ENCODE measurements around the gene RSBN1L. TPM values are rescaled to one million over a fixed set of nuclear protein-coding genes. Genes with fewer than 3 reads are reported as not detected.

Gene RSBN1L
- total and polyA plus RNA-seq, 2 donors (not counting 1 experiment from before 2014, with no cell fraction given) = 12.0 to 19.7 TPM

DNA sequence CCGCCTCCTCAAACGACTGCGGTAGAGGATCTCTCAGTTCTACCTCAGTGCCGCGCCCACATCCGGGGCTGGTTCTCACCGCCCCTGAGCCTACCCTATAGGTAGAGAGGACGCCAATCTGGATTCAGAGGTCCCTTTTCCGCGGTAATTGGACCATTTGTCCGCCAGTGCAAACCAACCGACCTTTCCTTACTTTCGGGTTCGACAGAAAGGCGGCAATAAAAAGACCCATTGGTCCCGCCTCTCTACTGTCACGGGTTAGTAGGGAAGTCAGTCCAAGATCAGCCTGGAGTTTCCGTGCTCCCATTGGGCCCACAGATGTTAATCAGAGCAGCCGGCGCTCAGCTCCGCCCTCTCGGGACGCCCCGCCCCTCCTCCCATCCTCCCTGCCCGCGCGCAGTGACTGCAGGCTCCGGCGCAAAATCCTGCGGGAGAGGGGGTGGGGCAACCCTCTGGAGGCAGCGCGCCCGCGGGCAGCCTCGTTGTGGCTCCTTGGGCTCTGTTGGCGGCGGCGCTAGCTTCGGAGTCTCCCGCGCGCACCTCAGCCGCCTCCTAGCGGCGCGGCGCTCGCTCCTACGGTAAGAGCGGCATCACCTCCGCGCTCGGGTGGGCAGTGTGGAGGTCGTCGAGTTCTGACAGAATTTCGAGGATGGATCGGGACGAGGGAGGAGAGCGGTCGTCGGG, 102.3 kb downstream of the RSBN1L start, which contains the start of the genes PHTF2 and TMEM60:
Gene PHTF2, plus strand, starts transcription at position 380 of the 684 bp plus-strand sequence.
Gene TMEM60, minus strand, starts transcription at position 41 of the 684 bp plus-strand sequence. CDS start 4,061 bp downstream, outside the sequence.
- Histone ChIP-seq H3K9me3 (ENCODE audit: control insufficient read depth, insufficient read depth, low read depth, low read length) (no peaks in the 10 kb centered on the region), H3K79me2 (ENCODE audit: control insufficient read depth, insufficient read depth, low read length) (peaks cover 75% of the 10 kb centered on the region), H3K27me3 (ENCODE audit: control insufficient read depth, insufficient read depth, low read length) (no peaks in the 10 kb centered on the region)

DNA sequence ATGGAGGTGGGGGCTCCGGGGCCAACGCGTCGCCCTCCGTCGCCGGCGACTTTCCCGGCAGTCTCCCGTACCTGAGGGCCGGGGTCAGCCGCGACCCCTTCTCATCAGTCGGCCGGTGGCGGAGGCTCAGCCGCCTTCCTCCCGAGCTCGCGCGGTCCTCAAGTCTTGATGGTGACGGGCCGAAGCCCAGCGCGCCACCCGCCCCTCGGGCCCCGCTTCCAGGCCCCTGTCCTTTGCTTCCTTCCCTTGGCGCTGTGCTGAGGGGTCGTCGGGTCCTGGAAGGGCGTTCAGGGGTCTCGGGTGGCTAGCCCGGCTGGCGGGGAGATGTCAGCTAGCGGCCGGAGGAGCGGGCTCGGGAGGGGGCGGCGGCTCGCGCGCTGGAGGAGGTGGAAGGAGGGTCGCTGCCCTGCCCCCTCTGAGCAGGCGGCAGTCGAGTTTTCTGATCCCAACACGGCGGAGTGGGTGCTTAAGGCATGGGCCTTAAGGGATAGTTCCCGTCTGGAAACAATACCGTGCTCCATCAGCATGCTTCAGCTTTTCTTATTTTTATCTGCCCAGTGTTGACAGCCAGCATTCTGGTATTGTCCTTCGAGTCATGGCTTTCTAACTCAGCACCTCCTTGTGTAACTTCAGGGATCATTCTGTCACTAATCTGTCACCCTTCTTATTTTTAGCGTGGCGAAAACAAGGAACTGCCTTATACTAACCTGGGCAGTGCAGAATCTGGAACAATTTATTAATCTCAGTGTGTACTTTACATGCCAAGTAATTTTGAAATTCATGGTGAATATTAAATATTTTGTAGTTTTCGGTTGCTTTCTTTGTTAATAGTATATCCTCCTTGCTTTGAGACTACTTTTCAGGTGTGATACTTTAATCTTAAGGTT, 103.1 kb downstream of the RSBN1L start:
- peak overlapping the region; percentile 85 for H3K27ac ChIP-seq (ENCODE audit: insufficient read depth, low read length)
- peak overlapping the region; percentile 65 for H3K4me2 ChIP-seq (ENCODE audit: extremely low read depth, insufficient read depth, low read length)
- peaks cover 77% of the 10 kb centered on the region for H3K79me2 ChIP-seq (ENCODE audit: control insufficient read depth, insufficient read depth, low read length)
- no peaks in the 10 kb centered on the region for H4K20me1 ChIP-seq (ENCODE audit: control insufficient read depth, extremely low read depth, insufficient read depth, low read length)
- no peaks in the 10 kb centered on the region for H3K27me3 ChIP-seq (ENCODE audit: control insufficient read depth, insufficient read depth, low read length)
- peak overlapping the region; percentile 70 to 97 (median 83) for H3K4me3 ChIP-seq (replicated peaks in 1 of 4; ENCODE audit: control extremely low read depth in 1 of 4, insufficient read depth in 1 of 4, low read depth in 3 of 4, low read length in 4 of 4)
- peak; percentile 33 to 42 for DNase-seq (ENCODE audit: low read depth in 2 of 2)
- H3K9me3 ChIP-seq (ENCODE audit: control insufficient read depth, insufficient read depth, low read depth, low read length) = no peaks in the 10 kb centered on the region
- peak overlapping the region; percentile 86 for H2AFZ ChIP-seq (ENCODE audit: low read length)
- TF ChIP-seq, protein P1, sequence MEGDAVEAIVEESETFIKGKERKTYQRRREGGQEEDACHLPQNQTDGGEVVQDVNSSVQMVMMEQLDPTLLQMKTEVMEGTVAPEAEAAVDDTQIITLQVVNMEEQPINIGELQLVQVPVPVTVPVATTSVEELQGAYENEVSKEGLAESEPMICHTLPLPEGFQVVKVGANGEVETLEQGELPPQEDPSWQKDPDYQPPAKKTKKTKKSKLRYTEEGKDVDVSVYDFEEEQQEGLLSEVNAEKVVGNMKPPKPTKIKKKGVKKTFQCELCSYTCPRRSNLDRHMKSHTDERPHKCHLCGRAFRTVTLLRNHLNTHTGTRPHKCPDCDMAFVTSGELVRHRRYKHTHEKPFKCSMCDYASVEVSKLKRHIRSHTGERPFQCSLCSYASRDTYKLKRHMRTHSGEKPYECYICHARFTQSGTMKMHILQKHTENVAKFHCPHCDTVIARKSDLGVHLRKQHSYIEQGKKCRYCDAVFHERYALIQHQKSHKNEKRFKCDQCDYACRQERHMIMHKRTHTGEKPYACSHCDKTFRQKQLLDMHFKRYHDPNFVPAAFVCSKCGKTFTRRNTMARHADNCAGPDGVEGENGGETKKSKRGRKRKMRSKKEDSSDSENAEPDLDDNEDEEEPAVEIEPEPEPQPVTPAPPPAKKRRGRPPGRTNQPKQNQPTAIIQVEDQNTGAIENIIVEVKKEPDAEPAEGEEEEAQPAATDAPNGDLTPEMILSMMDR (conservative IDR thresholded peaks at IDR 0.05 in 1 of 2, IDR thresholded peaks at IDR 0.05 in 1 of 2; ENCODE audit: low read depth in 1 of 2, low read length in 2 of 2) = no peak
- TF ChIP-seq EZH2 (IDR thresholded peaks at IDR 0.05; ENCODE audit: low read length, missing control alignments) = no peak
- peak overlapping the region; percentile 84 for H3K9ac ChIP-seq (ENCODE audit: insufficient read depth, low read length)
- H3K4me1 ChIP-seq (ENCODE audit: control insufficient read depth, extremely low read depth, insufficient read depth, low read length) = peaks cover 2% of the 10 kb centered on the region
- peaks cover 1% of the 10 kb centered on the region for H3K36me3 ChIP-seq (ENCODE audit: control insufficient read depth, insufficient read depth, low read length)

More for the DNA sequence above, 102.3 kb downstream of the RSBN1L start, which contains the start of the genes PHTF2 and TMEM60:
- H4K20me1 ChIP-seq (ENCODE audit: control insufficient read depth, extremely low read depth, insufficient read depth, low read length) = no peaks in the 10 kb centered on the region
- peak within 1 kb of the TSS; percentile 92 for H2AFZ ChIP-seq (ENCODE audit: low read length)
- TF ChIP-seq, protein P1 (conservative IDR thresholded peaks at IDR 0.05 in 1 of 2, IDR thresholded peaks at IDR 0.05 in 1 of 2; ENCODE audit: low read depth in 1 of 2, low read length in 2 of 2) = peak; percentile 37 to 52
- no peak for TF ChIP-seq EZH2 (IDR thresholded peaks at IDR 0.05; ENCODE audit: low read length, missing control alignments)
- H3K4me1 ChIP-seq (ENCODE audit: control insufficient read depth, extremely low read depth, insufficient read depth, low read length) = peaks cover 2% of the 10 kb centered on the region
- H3K36me3 ChIP-seq (ENCODE audit: control insufficient read depth, insufficient read depth, low read length) = peaks cover 1% of the 10 kb centered on the region
- H3K4me3 ChIP-seq (replicated peaks in 1 of 4; ENCODE audit: control extremely low read depth in 1 of 4, insufficient read depth in 1 of 4, low read depth in 3 of 4, low read length in 4 of 4) = peak within 1 kb of the TSS; percentile 90 to 99 (median 97)
- peak within 1 kb of the TSS; percentile 94 for H3K27ac ChIP-seq (ENCODE audit: insufficient read depth, low read length)
- DNase-seq (ENCODE audit: low read depth in 2 of 2) = peak; percentile 100
- peak within 1 kb of the TSS; percentile 87 for H3K4me2 ChIP-seq (ENCODE audit: extremely low read depth, insufficient read depth, low read length)
- H3K9ac ChIP-seq (ENCODE audit: insufficient read depth, low read length) = peak within 1 kb of the TSS; percentile 95

DNA sequence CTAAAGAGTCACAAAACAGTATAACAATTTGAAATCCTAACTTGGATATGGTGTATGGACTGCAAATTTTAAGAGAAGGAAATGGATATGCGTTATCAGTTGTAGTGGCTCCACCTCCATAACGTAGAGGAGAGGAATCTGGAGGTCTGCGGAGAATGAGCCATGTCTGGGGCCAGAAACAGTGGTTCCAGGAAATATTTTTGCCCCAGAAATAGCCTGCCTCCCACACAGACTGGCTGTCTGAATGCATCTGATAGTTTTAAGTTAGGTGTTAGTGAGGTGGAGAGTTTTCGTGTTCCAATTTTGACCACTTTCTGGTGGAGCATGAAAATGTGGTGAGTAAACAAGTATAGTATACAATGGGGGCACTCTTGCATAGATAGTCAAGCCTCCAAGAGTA, 103.9 kb downstream of the RSBN1L start:
- Histone ChIP-seq H3K27ac (ENCODE audit: insufficient read depth, low read length) (no peak overlapping the region), H4K20me1 (ENCODE audit: control insufficient read depth, extremely low read depth, insufficient read depth, low read length) (no peaks in the 10 kb centered on the region), H3K4me3 (replicated peaks in 1 of 4; ENCODE audit: control extremely low read depth in 1 of 4, insufficient read depth in 1 of 4, low read depth in 3 of 4, low read length in 4 of 4) (peak overlapping the region; percentile 14 to 97 (median 83)), H3K4me2 (ENCODE audit: extremely low read depth, insufficient read depth, low read length) (peak overlapping the region; percentile 39), H3K36me3 (ENCODE audit: control insufficient read depth, insufficient read depth, low read length) (no peaks in the 10 kb centered on the region), H3K9me3 (ENCODE audit: control insufficient read depth, insufficient read depth, low read depth, low read length) (no peaks in the 10 kb centered on the region), H3K9ac (ENCODE audit: insufficient read depth, low read length) (no peak overlapping the region), H3K27me3 (ENCODE audit: control insufficient read depth, insufficient read depth, low read length) (no peaks in the 10 kb centered on the region), H3K79me2 (ENCODE audit: control insufficient read depth, insufficient read depth, low read length) (peaks cover 75% of the 10 kb centered on the region), H2AFZ (ENCODE audit: low read length) (no peak overlapping the region), H3K4me1 (ENCODE audit: control insufficient read depth, extremely low read depth, insufficient read depth, low read length) (peaks cover 2% of the 10 kb centered on the region)
- TF ChIP-seq, protein P1 (conservative IDR thresholded peaks at IDR 0.05 in 1 of 2, IDR thresholded peaks at IDR 0.05 in 1 of 2; ENCODE audit: low read depth in 1 of 2, low read length in 2 of 2) = no peak
- TF ChIP-seq EZH2 (IDR thresholded peaks at IDR 0.05; ENCODE audit: low read length, missing control alignments) = no peak
- DNase-seq (ENCODE audit: low read depth in 2 of 2) = peak in 1 of 2 donors; percentile 78

Data from fibroblast of lung (primary cell).